BLaER1 (cell line): ENCODE results near the gene POLR2C.
A peak's percentile ranks its signal among the peaks of the same experiment; 100 is the strongest.

Experiments used
- H3K27ac ChIP-seq: shearing (Covaris generic); formaldehyde crosslinking; 2 replicates; pipeline ENCODE4 v1.8.1; 2022
- H3K27me3 ChIP-seq: shearing (Covaris generic); formaldehyde crosslinking; 2 replicates; pipeline ENCODE4 v1.8.1; 2022
- H3K36me3 ChIP-seq: shearing (Covaris generic); formaldehyde crosslinking; 2 replicates; pipeline ENCODE4 v1.8.1; 2022
- H3K4me1 ChIP-seq: shearing (Covaris generic); formaldehyde crosslinking; 2 replicates; pipeline ENCODE4 v1.8.1; 2022
- H3K4me2 ChIP-seq: shearing (Covaris generic); formaldehyde crosslinking; 2 replicates; pipeline ENCODE4 v1.8.1; 2022
- H3K4me3 ChIP-seq: shearing (Covaris generic); formaldehyde crosslinking; 2 replicates; pipeline ENCODE4 v1.8.1; 2022
- H3K9ac ChIP-seq: shearing (Covaris generic); formaldehyde crosslinking; 2 replicates; pipeline ENCODE4 v1.8.1; 2022
- H3K9me3 ChIP-seq: shearing (Covaris generic); formaldehyde crosslinking; 2 replicates; pipeline ENCODE4 v1.8.1; 2022
- H4K20me1 ChIP-seq: shearing (Covaris generic); formaldehyde crosslinking; 2 replicates; pipeline ENCODE4 v1.8.1; 2022
- Cebpa-rat ChIP-seq: shearing (Covaris generic); IDR thresholded peaks from 2 replicates; pipeline ENCODE4 v1.8.1; 2022

POLR2C gene

GRCh38 chr16:57462209-57462977 is at the start of gene POLR2C:
Gene POLR2C, plus strand, starts transcription at chr16:57462679. Its CDS starts 46 bp downstream, at chr16:57462725.
- H3K4me1 ChIP-seq = peaks cover 14% of the 10 kb centered on the region
- peaks cover 82% of the 10 kb centered on the region for H3K36me3 ChIP-seq
- peaks cover 33% of the 10 kb centered on the region for H4K20me1 ChIP-seq
- no peaks in the 10 kb centered on the region for H3K9me3 ChIP-seq
- no peak for TF ChIP-seq Cebpa-rat
- peak within 1 kb of the TSS; percentile 91 for H3K9ac ChIP-seq
- peak within 1 kb of the TSS; percentile 91 for H3K4me3 ChIP-seq
- H3K27ac ChIP-seq = peak within 1 kb of the TSS; percentile 69
- H3K4me2 ChIP-seq = peak within 1 kb of the TSS; percentile 97
- no peaks in the 10 kb centered on the region for H3K27me3 ChIP-seq

- H3K27me3 ChIP-seq = no peaks in the 10 kb centered on the region
- no peak for TF ChIP-seq Cebpa-rat
- 0 out of 2 replicates have a peak overlapping the region, but pooled peaks have one; percentile 19 for H3K9ac ChIP-seq
- H3K27ac ChIP-seq = peak overlapping the region; percentile 63
- H3K4me1 ChIP-seq = peaks cover 78% of the 10 kb centered on the region
- H4K20me1 ChIP-seq = no peaks in the 10 kb centered on the region
- H3K36me3 ChIP-seq = no peaks in the 10 kb centered on the region
- no peak overlapping the region for H3K4me3 ChIP-seq
- H3K4me2 ChIP-seq = peak overlapping the region; percentile 73
- no peaks in the 10 kb centered on the region for H3K9me3 ChIP-seq
These were observed 49.2 kb upstream of the POLR2C start for GRCh38 chr16:57413301-57413730.

DNA sequence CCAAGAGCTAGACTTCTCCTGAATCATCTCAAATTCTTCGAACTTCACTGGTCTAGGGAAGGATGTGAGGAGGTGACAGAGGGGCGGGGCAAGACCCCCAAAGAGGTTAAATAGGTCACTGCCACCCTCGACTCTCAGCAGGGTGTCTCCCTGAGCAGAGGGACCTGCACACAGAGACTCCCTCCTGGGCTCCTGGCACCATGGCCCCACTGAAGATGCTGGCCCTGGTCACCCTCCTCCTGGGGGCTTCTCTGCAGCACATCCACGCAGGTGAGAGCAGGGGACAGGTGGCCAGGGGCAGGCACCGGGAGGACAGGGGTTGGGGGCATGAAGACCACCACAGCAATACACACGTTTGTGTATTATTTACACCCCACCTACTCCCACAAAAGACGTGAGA is 48.7 kb upstream of the POLR2C start:
- Histone ChIP-seq H4K20me1 (no peaks in the 10 kb centered on the region), H3K4me2 (peak overlapping the region; percentile 73)

GRCh38 chr16:57416084-57416483 is 46.4 kb upstream of the POLR2C start:
- Histone ChIP-seq H4K20me1 (no peaks in the 10 kb centered on the region), H3K4me3 (no peak overlapping the region), H3K27me3 (no peaks in the 10 kb centered on the region), H3K36me3 (no peaks in the 10 kb centered on the region), H3K27ac (peak overlapping the region; percentile 90), H3K9ac (peak overlapping the region; percentile 78), H3K9me3 (no peaks in the 10 kb centered on the region), H3K4me2 (peak overlapping the region; percentile 83), H3K4me1 (peaks cover 66% of the 10 kb centered on the region)
- no peak for TF ChIP-seq Cebpa-rat

More for the DNA sequence above, 48.7 kb upstream of the POLR2C start:
- Histone ChIP-seq H3K4me1 (peaks cover 79% of the 10 kb centered on the region), H3K9me3 (no peaks in the 10 kb centered on the region), H3K36me3 (no peaks in the 10 kb centered on the region), H3K4me3 (no peak overlapping the region), H3K27me3 (no peaks in the 10 kb centered on the region), H3K9ac (no peak overlapping the region), H3K27ac (peak overlapping the region; percentile 63; the same call in 1 of the 2 replicates)
- TF ChIP-seq Cebpa-rat = no peak

DNA sequence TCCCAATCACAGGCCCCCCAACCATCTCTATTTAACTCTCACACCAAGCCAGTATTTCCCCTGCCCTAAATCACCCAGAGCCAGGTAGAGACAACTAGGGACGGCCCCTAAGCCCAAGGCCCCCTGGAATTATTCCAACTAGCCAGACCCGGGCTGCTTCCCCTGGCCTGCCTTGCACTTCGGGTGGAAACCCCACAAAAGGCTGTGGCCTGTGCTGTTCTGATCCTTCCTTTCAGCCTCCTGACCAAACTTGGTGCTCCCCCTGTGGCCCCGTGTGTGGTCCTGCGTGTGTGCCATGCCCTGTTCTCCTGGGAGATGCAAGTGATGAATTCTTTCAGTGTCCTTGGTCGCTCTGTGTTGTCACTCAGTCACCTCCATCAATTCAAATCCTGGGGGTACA is 43.0 kb upstream of the POLR2C start:
- no peaks in the 10 kb centered on the region for H4K20me1 ChIP-seq
- H3K27me3 ChIP-seq = no peaks in the 10 kb centered on the region
- no peaks in the 10 kb centered on the region for H3K36me3 ChIP-seq
- H3K4me3 ChIP-seq = no peak overlapping the region
- peak overlapping the region; percentile 54 for H3K4me2 ChIP-seq
- no peaks in the 10 kb centered on the region for H3K9me3 ChIP-seq
- H3K27ac ChIP-seq = peak overlapping the region; percentile 3; the same call in 1 of the 2 replicates
- TF ChIP-seq Cebpa-rat = no peak
- H3K4me1 ChIP-seq = peaks cover 35% of the 10 kb centered on the region
- no peak overlapping the region for H3K9ac ChIP-seq

DNA sequence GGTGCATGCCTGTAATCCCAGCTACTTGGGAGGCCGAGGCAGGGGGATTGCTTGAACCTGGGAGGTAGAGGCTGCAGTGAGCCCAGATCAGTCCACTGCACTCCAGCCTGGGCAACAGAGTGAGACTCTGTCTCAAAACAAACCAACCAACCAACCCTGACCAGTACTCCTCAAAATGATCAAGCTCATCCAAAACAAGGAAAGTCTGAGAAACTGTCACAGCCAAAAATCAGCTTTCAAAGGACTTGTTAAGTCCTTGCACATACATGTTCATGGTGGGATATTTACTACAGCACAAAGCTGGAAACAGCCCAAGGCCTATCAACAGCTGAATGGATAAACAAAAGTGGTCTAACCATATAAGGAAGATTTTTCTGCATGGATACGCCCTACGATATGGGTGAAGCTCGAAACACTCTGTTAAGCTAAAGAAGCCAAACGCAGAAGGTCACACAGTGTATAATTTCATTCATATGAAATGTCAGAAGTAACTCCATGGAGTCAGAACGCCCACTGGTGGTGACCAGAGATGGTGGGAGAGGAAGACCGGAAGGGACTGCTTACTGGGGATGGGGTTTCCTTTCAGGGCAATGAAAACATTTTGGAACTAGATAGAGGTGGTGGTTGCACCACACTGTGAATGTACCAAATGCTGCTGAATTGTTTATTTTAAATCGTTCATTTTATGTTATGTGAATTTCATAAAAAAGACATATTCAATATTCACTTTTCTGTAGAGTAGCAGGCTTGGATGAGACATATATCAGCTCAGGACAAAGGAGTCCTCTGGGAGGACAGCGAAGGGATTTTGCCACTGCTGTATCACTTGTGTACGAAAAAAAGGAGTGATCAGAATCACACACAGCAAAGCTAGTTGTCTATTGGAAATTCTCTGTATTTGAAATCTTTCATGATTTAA is 40.2 kb upstream of the POLR2C start:
- TF ChIP-seq Cebpa-rat = no peak
- peaks cover 18% of the 10 kb centered on the region for H3K4me1 ChIP-seq
- no peak overlapping the region for H3K4me2 ChIP-seq
- H4K20me1 ChIP-seq = no peaks in the 10 kb centered on the region
- H3K4me3 ChIP-seq = no peak overlapping the region
- H3K27me3 ChIP-seq = no peaks in the 10 kb centered on the region
- H3K9ac ChIP-seq = no peak overlapping the region
- no peaks in the 10 kb centered on the region for H3K9me3 ChIP-seq
- H3K27ac ChIP-seq = no peak overlapping the region
- peaks cover 13% of the 10 kb centered on the region for H3K36me3 ChIP-seq

- Histone ChIP-seq H4K20me1 (no peaks in the 10 kb centered on the region), H3K4me2 (no peak overlapping the region), H3K4me3 (no peak overlapping the region), H3K9me3 (no peaks in the 10 kb centered on the region), H3K27ac (no peak overlapping the region), H3K9ac (no peak overlapping the region), H3K27me3 (no peaks in the 10 kb centered on the region), H3K4me1 (peaks cover 14% of the 10 kb centered on the region), H3K36me3 (peaks cover 22% of the 10 kb centered on the region)
- no peak for TF ChIP-seq Cebpa-rat
These were observed 39.3 kb upstream of the POLR2C start for GRCh38 chr16:57423152-57423551.

DNA sequence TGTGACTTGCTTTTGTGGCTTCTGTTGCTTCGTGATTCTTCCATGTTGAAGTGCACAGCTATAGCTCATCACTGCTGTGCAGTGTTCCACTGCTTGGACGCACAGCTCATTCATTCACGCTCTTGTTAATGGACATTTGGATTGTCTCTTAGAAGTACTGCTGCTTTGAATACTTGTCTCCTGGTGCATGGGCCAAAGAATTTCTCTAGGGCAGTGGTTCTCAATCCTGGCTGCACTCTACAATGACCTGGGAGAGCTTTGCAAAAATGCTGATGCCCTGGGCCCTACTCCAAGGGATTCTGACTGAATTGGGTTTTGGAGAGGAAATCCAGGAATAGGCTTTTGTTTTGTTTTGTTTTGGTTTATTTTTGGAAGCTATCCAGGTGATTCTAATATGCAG is 37.9 kb upstream of the POLR2C start:
- H3K4me1 ChIP-seq = peaks cover 2% of the 10 kb centered on the region
- H3K4me3 ChIP-seq = no peak overlapping the region
- H3K27ac ChIP-seq = no peak overlapping the region
- no peaks in the 10 kb centered on the region for H4K20me1 ChIP-seq
- H3K27me3 ChIP-seq = no peaks in the 10 kb centered on the region
- peaks cover 36% of the 10 kb centered on the region for H3K36me3 ChIP-seq
- H3K9ac ChIP-seq = 0 out of 2 replicates have a peak overlapping the region, but pooled peaks have one; percentile 10
- no peaks in the 10 kb centered on the region for H3K9me3 ChIP-seq
- no peak overlapping the region for H3K4me2 ChIP-seq
- no peak for TF ChIP-seq Cebpa-rat

- H3K9ac ChIP-seq = no peak overlapping the region
- no peaks in the 10 kb centered on the region for H3K27me3 ChIP-seq
- no peak for TF ChIP-seq Cebpa-rat
- H3K4me2 ChIP-seq = no peak overlapping the region
- no peak overlapping the region for H3K27ac ChIP-seq
- peaks cover 54% of the 10 kb centered on the region for H3K36me3 ChIP-seq
- H3K4me3 ChIP-seq = no peak overlapping the region
- H3K4me1 ChIP-seq = no peaks in the 10 kb centered on the region
- H3K9me3 ChIP-seq = no peaks in the 10 kb centered on the region
- H4K20me1 ChIP-seq = no peaks in the 10 kb centered on the region
These were observed 36.1 kb upstream of the POLR2C start for GRCh38 chr16:57426356-57426755.
